HG02981 (cell line): ENCODE data around the gene ARHGAP15.

ENCODE experiments used
- ATAC-seq: cut with Tn5 transposase; IDR thresholded peaks from one replicate; pipeline ENCODE4 v1.9.1; 2021; ENCODE audit warnings: mild to moderate bottlenecking, moderate library complexity; ENCODE audit not compliant: unreplicated experiment

The ARHGAP15 gene

GRCh38 chr2:143732076-143732475 is 602.9 kb downstream of the ARHGAP15 start:
- no peak for ATAC-seq

- no peak for ATAC-seq
These were observed 603.7 kb downstream of the ARHGAP15 start for GRCh38 chr2:143732871-143733270.

GRCh38 chr2:143734507-143734906 is 605.3 kb downstream of the ARHGAP15 start:
- no peak for ATAC-seq

- no peak for ATAC-seq
These were observed 607.7 kb downstream of the ARHGAP15 start for GRCh38 chr2:143736904-143737303.

GRCh38 chr2:143740431-143740830 is 611.2 kb downstream of the ARHGAP15 start:
- no peak for ATAC-seq

GRCh38 chr2:143741205-143741604 is 612.0 kb downstream of the ARHGAP15 start:
- ATAC-seq: no peak

- no peak for ATAC-seq
These were observed 613.4 kb downstream of the ARHGAP15 start for GRCh38 chr2:143742581-143742980.

- ATAC-seq: no peak
These were observed 614.9 kb downstream of the ARHGAP15 start for GRCh38 chr2:143744114-143744513.

- no peak for ATAC-seq
These were observed 615.8 kb downstream of the ARHGAP15 start for GRCh38 chr2:143745060-143745459.

GRCh38 chr2:143754742-143755141 is 625.5 kb downstream of the ARHGAP15 start:
- ATAC-seq: no peak

GRCh38 chr2:143758629-143759330 is 629.6 kb downstream of the ARHGAP15 start:
- no peak for ATAC-seq

- ATAC-seq: no peak
These were observed 630.2 kb downstream of the ARHGAP15 start for GRCh38 chr2:143759455-143759854.

GRCh38 chr2:143762176-143762928 is 633.1 kb downstream of the ARHGAP15 start:
- no peak for ATAC-seq

GRCh38 chr2:143764261-143764660 is 635.0 kb downstream of the ARHGAP15 start:
- no peak for ATAC-seq

- ATAC-seq: no peak
These were observed 635.5 kb downstream of the ARHGAP15 start for GRCh38 chr2:143764706-143765105.

GRCh38 chr2:143768991-143769390 is 639.8 kb downstream of the ARHGAP15 start:
- no peak for ATAC-seq

GRCh38 chr2:143771939-143772338 is 642.7 kb downstream of the ARHGAP15 start:
- ATAC-seq: no peak

GRCh38 chr2:143776526-143777297 is 647.5 kb downstream of the ARHGAP15 start:
- no peak for ATAC-seq

- no peak for ATAC-seq
These were observed 649.8 kb downstream of the ARHGAP15 start for GRCh38 chr2:143779021-143779420.

- ATAC-seq: no peak
These were observed 657.0 kb downstream of the ARHGAP15 start for GRCh38 chr2:143786026-143786765.

GRCh38 chr2:143787674-143788073 is 658.5 kb downstream of the ARHGAP15 start:
- ATAC-seq: no peak
